Nephron progenitor cell (in vitro differentiated cells): Measurements from ENCODE around the gene SRRM5.

Experiments used
- DNase-seq: peaks from one replicate; pipeline ENCODE4 v3.0.0; 2021
- H3K27ac Mint-ChIP-seq: 2 replicates; pipeline ENCODE4 v1.8.0; 2021; ENCODE audit warnings: mild to moderate bottlenecking, moderate library complexity, mixed read lengths
- H3K27me3 Mint-ChIP-seq: 2 replicates; pipeline ENCODE4 v1.8.0; 2021; ENCODE audit warnings: mild to moderate bottlenecking, low read depth, mixed read lengths; ENCODE audit not compliant: poor library complexity
- H3K36me3 Mint-ChIP-seq: 2 replicates; pipeline ENCODE4 v1.8.0; 2021; ENCODE audit warnings: low read depth, mixed read lengths
- H3K4me1 Mint-ChIP-seq: 2 replicates; pipeline ENCODE4 v1.8.0; 2021; ENCODE audit warnings: mixed read lengths
- H3K4me3 Mint-ChIP-seq: 2 replicates; pipeline ENCODE4 v1.8.0; 2021; ENCODE audit warnings: mild to moderate bottlenecking, moderate library complexity, mixed read lengths
- H3K9me3 Mint-ChIP-seq: 2 replicates; pipeline ENCODE4 v1.8.0; 2021; ENCODE audit warnings: mild to moderate bottlenecking, moderate library complexity, mixed read lengths
- CTCF ChIP-seq: fragments of 200-600 bp; sonication (generic); IDR thresholded peaks from 2 replicates; pipeline ENCODE4 v1.5.0; 2021; ENCODE audit warnings: antibody characterized with exemption

SRRM5 gene

GRCh38 chr19:43594710-43595604 is 16.9 kb upstream of the SRRM5 start:
- Mint-ChIP-seq H3K36me3 (peaks cover 23% of the 10 kb centered on the region), H3K9me3 (no peaks in the 10 kb centered on the region), H3K4me3 (peak overlapping the region; percentile 95), H3K27ac (peak overlapping the region; percentile 100), H3K27me3 (no peaks in the 10 kb centered on the region), H3K4me1 (peaks cover 35% of the 10 kb centered on the region)
- peak; percentile 78 for TF ChIP-seq CTCF
- DNase-seq, result peak; percentile 66

GRCh38 chr19:43595605-43595998 is 16.3 kb upstream of the SRRM5 start:
- TF ChIP-seq CTCF, result no peak
- Mint-ChIP-seq H3K9me3 (no peaks in the 10 kb centered on the region), H3K27me3 (no peaks in the 10 kb centered on the region), H3K27ac (peak overlapping the region; percentile 100), H3K4me1 (peaks cover 35% of the 10 kb centered on the region), H3K36me3 (peaks cover 19% of the 10 kb centered on the region), H3K4me3 (peak overlapping the region; percentile 95)
- DNase-seq, result no peak

- TF ChIP-seq CTCF, result no peak
- Mint-ChIP-seq H3K4me1 (peaks cover 35% of the 10 kb centered on the region), H3K4me3 (peak within 1 kb of the TSS; percentile 95), H3K36me3 (peaks cover 14% of the 10 kb centered on the region), H3K9me3 (no peaks in the 10 kb centered on the region), H3K27me3 (no peaks in the 10 kb centered on the region), H3K27ac (peak within 1 kb of the TSS; percentile 100)
- DNase-seq, result peak; percentile 100
These were observed 15.7 kb upstream of the SRRM5 start, which contains the start of the genes IRGQ and ZNF576 for GRCh38 chr19:43595999-43596841. TSS of gene IRGQ (minus strand) at chr19:43596134. CDS start at chr19:43595338, 796 bp downstream. TSS of gene ZNF576 (plus strand) at chr19:43596595. CDS start at chr19:43597109, 514 bp downstream.

GRCh38 chr19:43596842-43597461 is 14.9 kb upstream of the SRRM5 start:
- H3K4me3 Mint-ChIP-seq, result peak overlapping the region; percentile 95
- DNase-seq, result no peak
- peak overlapping the region; percentile 100 for H3K27ac Mint-ChIP-seq
- no peaks in the 10 kb centered on the region for H3K9me3 Mint-ChIP-seq
- no peak for TF ChIP-seq CTCF
- H3K36me3 Mint-ChIP-seq, result peaks cover 20% of the 10 kb centered on the region
- peaks cover 35% of the 10 kb centered on the region for H3K4me1 Mint-ChIP-seq
- no peaks in the 10 kb centered on the region for H3K27me3 Mint-ChIP-seq

GRCh38 chr19:43597876-43598275 is 14.0 kb upstream of the SRRM5 start:
- Mint-ChIP-seq H3K27ac (peak overlapping the region; percentile 88), H3K4me3 (peak overlapping the region; percentile 95), H3K36me3 (peaks cover 16% of the 10 kb centered on the region), H3K4me1 (peaks cover 35% of the 10 kb centered on the region), H3K27me3 (no peaks in the 10 kb centered on the region), H3K9me3 (no peaks in the 10 kb centered on the region)
- TF ChIP-seq CTCF, result no peak
- no peak for DNase-seq
